CD4-positive, alpha-beta T cell (primary cell): ENCODE measurements around the gene DVL2. TPM values are rescaled to one million over a fixed set of nuclear protein-coding genes. Genes with fewer than 3 reads are reported as not detected.

Experiments
- ATAC-seq: fragments of 200-7000 bp; cut with Tn5 transposase; one replicate; pipeline ENCODE4 v1.10.0; 2022; ENCODE audit warnings: mild to moderate bottlenecking; ENCODE audit not compliant: poor library complexity
- CTCF ChIA-PET: fragments of 350-600 bp; sonication (Branson Sonifier 250); formaldehyde crosslinking; loops from one replicate; lab custom pipeline; 2021; ENCODE audit warnings: antibody characterized with exemption, inconsistent platforms; lab: Charles Lee
- POLR2A ChIA-PET: fragments of 350-600 bp; sonication (Branson Sonifier 250); formaldehyde crosslinking; loops from one replicate; lab custom pipeline; 2021; ENCODE audit warnings: antibody characterized with exemption, inconsistent platforms; lab: Charles Lee
- DNase-seq, 14 experiments: peaks; one replicate each; pipeline ENCODE4 v3.0.0-alpha.2; 2013 to 2020; ENCODE audit warnings: mixed read lengths in 2 of 14
- H3K27ac ChIP-seq, 2 donors: one replicate each; pipeline versions ENCODE4 v1.5.1 to v1.7.0; 2013; ENCODE audit warnings: low read length in 2 of 2, low read depth in 1 of 2, mild to moderate bottlenecking in 1 of 2
- H3K27me3 ChIP-seq, 2 experiments: 1 replicate in 1 of 2; 2 replicates in 1 of 2; pipeline versions ENCODE4 v1.6.1 to v1.7.0; 2013; ENCODE audit warnings: low read length in 2 of 2, control low read depth in 1 of 2, mild to moderate bottlenecking in 1 of 2, moderate library complexity in 1 of 2; ENCODE audit not compliant: insufficient read depth in 2 of 2, control insufficient read depth in 1 of 2
- H3K36me3 ChIP-seq: one replicate; pipeline ENCODE4 v1.6.1; 2013; ENCODE audit warnings: low read length, control low read depth; ENCODE audit not compliant: insufficient read depth
- H3K4me1 ChIP-seq: one replicate; pipeline ENCODE4 v1.6.1; 2013; ENCODE audit warnings: low read length, control low read depth; ENCODE audit not compliant: insufficient read depth
- H3K4me3 ChIP-seq: one replicate; pipeline ENCODE4 v1.5.1; 2013; ENCODE audit warnings: mild to moderate bottlenecking, low read length, moderate library complexity
- H3K9me3 ChIP-seq, 2 experiments: 1 replicate in 1 of 2; 2 replicates in 1 of 2; pipeline versions ENCODE4 v1.6.1 to v1.7.0; 2013; ENCODE audit warnings: low read length in 2 of 2, mild to moderate bottlenecking in 2 of 2, control low read depth in 1 of 2, moderate library complexity in 1 of 2; ENCODE audit not compliant: control insufficient read depth in 1 of 2, insufficient read depth in 1 of 2
- H3K27ac Mint-ChIP-seq: one replicate; pipeline ENCODE4 v1.8.0; 2020; ENCODE audit warnings: mixed read lengths
- H3K27me3 Mint-ChIP-seq: one replicate; pipeline ENCODE4 v1.8.0; 2021; ENCODE audit warnings: mixed read lengths
- H3K36me3 Mint-ChIP-seq: one replicate; pipeline ENCODE4 v1.8.0; 2021; ENCODE audit warnings: low read depth, mixed read lengths
- H3K4me1 Mint-ChIP-seq: one replicate; pipeline ENCODE4 v1.8.0; 2021; ENCODE audit warnings: low read depth, mixed read lengths
- H3K4me3 Mint-ChIP-seq: one replicate; pipeline ENCODE4 v1.8.0; 2020; ENCODE audit warnings: mild to moderate bottlenecking, mixed read lengths
- H3K9me3 Mint-ChIP-seq: one replicate; pipeline ENCODE4 v1.8.0; 2020; ENCODE audit warnings: mixed read lengths
- CTCF ChIP-seq: fragments of 200-600 bp; IDR thresholded peaks from one replicate; pipeline ENCODE4 v1.8.0; 2022; ENCODE audit warnings: antibody characterized with exemption, mild to moderate bottlenecking
- intact Hi-C, 2 experiments: fragments of 100-400 bp; cut with DNase I in 1 of 2; cut with micrococcal nuclease in 1 of 2; formaldehyde crosslinking; loops; one replicate each; pipeline versions ENCODE4 v1.15.1 to v1.9.0; 2023 to 2025; cut with DNase I, micrococcal nuclease
- total RNA-seq, 174 experiments: library from RNA in 2 of 174; stranded (reverse) in 2 of 174; gene quantifications; one replicate each; pipeline ENCODE4 v1.2.3 and lab custom pipeline; 2021 to 2026

DVL2 gene
- total RNA-seq, 2 experiments from 2014 or later = 40.9 to 41.3 TPM

DNA sequence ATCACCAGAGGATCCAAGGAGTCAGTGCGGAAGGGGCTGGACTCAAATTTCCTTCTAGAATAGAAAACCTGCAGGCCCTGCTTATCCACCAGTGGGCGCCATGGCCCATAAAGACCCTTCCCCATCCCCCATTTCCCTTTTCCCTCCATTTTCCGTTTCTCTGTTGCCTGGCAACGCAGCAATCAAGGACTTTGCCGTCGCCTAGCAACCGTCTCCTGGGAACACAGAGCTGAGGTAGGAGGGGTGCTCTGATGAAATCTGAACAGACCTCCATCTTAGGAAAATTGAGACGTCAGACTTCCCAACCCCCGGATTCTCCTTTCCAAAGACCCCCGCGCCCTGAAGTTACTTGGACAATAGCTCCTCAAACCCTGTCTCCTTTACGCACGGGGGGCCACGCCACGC, 20.4 kb downstream of the DVL2 start:
- ChIA-PET CTCF (interaction anchor here (0.8 to 2.7 kb wide), 9 partner anchors 9 to 219 kb away, joined by 3 to 13 read pairs (median 4); partner anchors contain the start of genes CTDNEP1, DVL2, ELP5 and GABARAP), POLR2A (interaction anchor here (0.7 to 13.1 kb wide), 8 partner anchors 9 to 1075 kb away, joined by 3 to 234 read pairs (median 5); partner anchors contain the start of genes ACAP1, CTDNEP1, DVL2 and ELP5)
- Histone ChIP-seq H3K9me3 (no peaks in the 10 kb centered on the region), H3K36me3 (no peaks in the 10 kb centered on the region), H3K4me1 (peaks cover 64% of the 10 kb centered on the region), H3K27ac (peak overlapping the region; percentile 85 to 99), H3K4me3 (peak overlapping the region; percentile 64), H3K27me3 (no peaks in the 10 kb centered on the region)
- peaks cover 5% of the 10 kb centered on the region for H3K27me3 Mint-ChIP-seq
- peaks cover 65% of the 10 kb centered on the region for H3K4me1 Mint-ChIP-seq
- peak overlapping the region; percentile 93 for H3K4me3 Mint-ChIP-seq
- DNase-seq (peak in 8 of 14 experiments; percentile 59 to 96 (median 76)), ATAC-seq (peak; percentile 2)
- peak; percentile 30 for TF ChIP-seq CTCF
- H3K27ac Mint-ChIP-seq = peak overlapping the region; percentile 93
- H3K36me3 Mint-ChIP-seq = no peaks in the 10 kb centered on the region
- intact Hi-C loops = loop anchor here (1.0 kb wide), 2 partner anchors 9 to 28 kb away; partner anchors contain the start of gene GABARAP (in 1 of the 2)
- no peaks in the 10 kb centered on the region for H3K9me3 Mint-ChIP-seq

DNA sequence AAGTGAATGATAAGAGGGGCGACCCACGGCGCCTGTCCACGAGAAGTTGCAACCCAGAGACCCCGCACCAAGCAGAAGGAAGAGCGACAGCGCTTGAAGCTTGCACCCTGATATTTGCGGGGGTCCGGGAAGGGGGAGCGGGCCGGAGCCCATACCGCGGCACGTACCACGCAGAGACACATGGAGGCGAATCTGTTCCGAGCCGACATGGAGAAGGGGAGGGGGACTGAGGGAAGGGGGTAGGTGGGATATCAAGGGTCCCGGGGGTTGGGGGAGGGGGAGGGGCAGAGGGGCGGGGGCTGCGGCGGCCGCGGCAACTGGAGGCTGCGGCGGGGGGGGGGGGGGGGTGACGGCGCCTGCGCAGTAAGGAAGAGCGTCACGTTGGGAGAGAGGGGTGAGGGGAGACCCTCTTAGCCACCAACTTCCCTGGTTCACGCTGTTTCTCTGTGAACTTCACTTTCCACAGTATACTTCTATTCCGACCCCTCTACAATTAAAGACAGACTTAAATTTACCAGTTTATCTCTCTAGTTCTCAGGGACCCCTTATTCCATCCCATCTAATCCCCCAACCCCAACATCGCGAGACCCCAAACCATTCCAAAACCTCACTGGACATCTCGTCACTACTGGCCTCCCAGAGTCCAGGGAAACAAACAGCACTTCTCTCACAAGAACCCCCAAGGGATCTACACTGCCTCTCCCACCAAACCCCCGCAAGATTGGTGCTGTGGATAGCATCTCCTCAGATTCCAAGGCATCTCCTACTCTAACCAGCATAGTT, 22.6 kb downstream of the DVL2 start:
- Mint-ChIP-seq H3K9me3 (no peaks in the 10 kb centered on the region), H3K36me3 (no peaks in the 10 kb centered on the region), H3K4me1 (peaks cover 48% of the 10 kb centered on the region), H3K4me3 (no peak overlapping the region), H3K27ac (peak overlapping the region; percentile 12), H3K27me3 (peaks cover 5% of the 10 kb centered on the region)
- CTCF ChIA-PET = no interaction called here
- Histone ChIP-seq H3K4me3 (no peak overlapping the region), H3K4me1 (peaks cover 45% of the 10 kb centered on the region), H3K9me3 (no peaks in the 10 kb centered on the region), H3K27ac (no peak overlapping the region), H3K36me3 (no peaks in the 10 kb centered on the region), H3K27me3 (no peaks in the 10 kb centered on the region)
- intact Hi-C loops = no loop called here
- no peak for TF ChIP-seq CTCF
- POLR2A ChIA-PET = no interaction called here
- DNase-seq = peak in 1 of 14 experiments; percentile 52
- no peak for ATAC-seq

GRCh38 chr17:7208754-7209460, 25.4 kb downstream of the DVL2 start:
- peaks cover 8% of the 10 kb centered on the region for H3K36me3 Mint-ChIP-seq
- Histone ChIP-seq H3K36me3 (peaks cover 1% of the 10 kb centered on the region), H3K9me3 (no peaks in the 10 kb centered on the region), H3K4me1 (peaks cover 43% of the 10 kb centered on the region), H3K4me3 (no peak overlapping the region), H3K27ac (no peak overlapping the region), H3K27me3 (no peaks in the 10 kb centered on the region)
- ChIA-PET CTCF (interaction anchor here (0.8 to 0.9 kb wide), 2 partner anchors 12 to 31 kb away, joined by 3 read pairs; no protein-coding TSS in a partner anchor), POLR2A (no interaction called here)
- no peak for TF ChIP-seq CTCF
- no peaks in the 10 kb centered on the region for H3K9me3 Mint-ChIP-seq
- intact Hi-C loops = no loop called here
- peak overlapping the region; percentile 43 for H3K27ac Mint-ChIP-seq
- ATAC-seq = no peak
- peaks cover 46% of the 10 kb centered on the region for H3K4me1 Mint-ChIP-seq
- peak in 1 of 14 experiments; percentile 18 for DNase-seq
- no peak overlapping the region for H3K4me3 Mint-ChIP-seq
- H3K27me3 Mint-ChIP-seq = peaks cover 5% of the 10 kb centered on the region
